Measurements from ENCODE around the gene TMEM63B. TPM values are rescaled to one million over a fixed set of nuclear protein-coding genes. Genes with fewer than 3 reads are reported as not detected.

Gene TMEM63B
- total RNA-seq, 4 donors from 2014 or later, result 73.4 to 91.2 (median 87.7) TPM

GRCh38 chr6:44096612-44097011 lies 30.7 kb upstream of the TMEM63B start:
- intact Hi-C loops (cut with DNase I; ENCODE audit: low total_unique reads), result loop anchor here (10.0 kb wide), 1 partner anchor 238 kb away; no protein-coding TSS in a partner anchor
- no peak overlapping the region for H3K4me3 ChIP-seq (ENCODE audit: low read depth, poor library complexity, severe bottlenecking)
- TF ChIP-seq, protein P1, sequence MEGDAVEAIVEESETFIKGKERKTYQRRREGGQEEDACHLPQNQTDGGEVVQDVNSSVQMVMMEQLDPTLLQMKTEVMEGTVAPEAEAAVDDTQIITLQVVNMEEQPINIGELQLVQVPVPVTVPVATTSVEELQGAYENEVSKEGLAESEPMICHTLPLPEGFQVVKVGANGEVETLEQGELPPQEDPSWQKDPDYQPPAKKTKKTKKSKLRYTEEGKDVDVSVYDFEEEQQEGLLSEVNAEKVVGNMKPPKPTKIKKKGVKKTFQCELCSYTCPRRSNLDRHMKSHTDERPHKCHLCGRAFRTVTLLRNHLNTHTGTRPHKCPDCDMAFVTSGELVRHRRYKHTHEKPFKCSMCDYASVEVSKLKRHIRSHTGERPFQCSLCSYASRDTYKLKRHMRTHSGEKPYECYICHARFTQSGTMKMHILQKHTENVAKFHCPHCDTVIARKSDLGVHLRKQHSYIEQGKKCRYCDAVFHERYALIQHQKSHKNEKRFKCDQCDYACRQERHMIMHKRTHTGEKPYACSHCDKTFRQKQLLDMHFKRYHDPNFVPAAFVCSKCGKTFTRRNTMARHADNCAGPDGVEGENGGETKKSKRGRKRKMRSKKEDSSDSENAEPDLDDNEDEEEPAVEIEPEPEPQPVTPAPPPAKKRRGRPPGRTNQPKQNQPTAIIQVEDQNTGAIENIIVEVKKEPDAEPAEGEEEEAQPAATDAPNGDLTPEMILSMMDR (IDR thresholded peaks at IDR 0.05), result peak in 1 of 3 donors; percentile 76
- TF ChIP-seq POLR2A (IDR thresholded peaks at IDR 0.05), result no peak
- 22 to 31% methylated on average over 3 of the region's 3 CpGs for WGBS, 2 donors
- peak; percentile 71 to 94 for DNase-seq (ENCODE audit: low spot score in 2 of 2)

- intact Hi-C loops (cut with DNase I; ENCODE audit: low total_unique reads), result loop anchor here (10.0 kb wide), 1 partner anchor 237 kb away; no protein-coding TSS in a partner anchor
- no peak for DNase-seq (ENCODE audit: low spot score in 2 of 2)
- TF ChIP-seq POLR2A (IDR thresholded peaks at IDR 0.05), result no peak
- TF ChIP-seq, protein P1 (IDR thresholded peaks at IDR 0.05), result no peak
- 44 to 95% methylated on average over 2 of the region's 2 CpGs for WGBS, 2 donors
- no peak overlapping the region for H3K4me3 ChIP-seq (ENCODE audit: low read depth, poor library complexity, severe bottlenecking)
Measured at GRCh38 chr6:44097782-44098317, 29.5 kb upstream of the TMEM63B start.

GRCh38 chr6:44099192-44099591 lies 28.2 kb upstream of the TMEM63B start:
- TF ChIP-seq POLR2A (IDR thresholded peaks at IDR 0.05), result no peak
- TF ChIP-seq, protein P1 (IDR thresholded peaks at IDR 0.05), result no peak
- H3K4me3 ChIP-seq (ENCODE audit: low read depth, poor library complexity, severe bottlenecking), result no peak overlapping the region
- 21 to 32% methylated on average over 1 of the region's 1 CpG for WGBS, 2 donors
- no peak for DNase-seq (ENCODE audit: low spot score in 2 of 2)
- intact Hi-C loops (cut with DNase I; ENCODE audit: low total_unique reads), result loop anchor here (10.0 kb wide), 1 partner anchor 236 kb away; no protein-coding TSS in a partner anchor

DNA sequence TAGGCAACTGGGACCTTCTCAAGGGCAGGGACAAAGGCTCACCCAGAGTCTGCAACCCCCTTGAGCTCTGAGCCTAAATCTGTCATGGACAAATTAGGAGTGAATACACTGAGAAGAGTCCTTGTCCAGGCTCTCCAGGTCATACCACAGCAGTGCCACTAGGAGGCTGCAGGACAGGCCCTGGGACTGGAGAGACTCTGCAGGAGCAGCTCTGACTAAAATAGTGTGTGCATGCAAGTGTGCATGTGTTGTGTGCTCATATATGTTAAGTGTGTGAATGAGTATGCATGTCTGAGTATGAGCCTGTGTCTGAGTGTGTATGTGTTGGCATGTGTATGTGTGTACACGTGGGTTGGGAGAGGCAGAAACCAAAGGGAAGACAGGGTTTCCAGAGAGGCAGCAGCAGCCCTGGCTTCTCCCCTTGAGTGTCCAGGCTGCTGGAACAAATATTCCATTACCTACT lies 27.2 kb upstream of the TMEM63B start:
- no peak overlapping the region for H3K4me3 ChIP-seq (ENCODE audit: low read depth, poor library complexity, severe bottlenecking)
- intact Hi-C loops (cut with DNase I; ENCODE audit: low total_unique reads), result loop anchor here (2.0 kb wide), 1 partner anchor 51 kb away; no protein-coding TSS in a partner anchor
- no peak for DNase-seq (ENCODE audit: low spot score in 2 of 2)
- 40 to 44% methylated on average over 1 of the region's 1 CpG for WGBS, 2 donors
- no peak for TF ChIP-seq POLR2A (IDR thresholded peaks at IDR 0.05)
- TF ChIP-seq, protein P1 (IDR thresholded peaks at IDR 0.05), result no peak

DNA sequence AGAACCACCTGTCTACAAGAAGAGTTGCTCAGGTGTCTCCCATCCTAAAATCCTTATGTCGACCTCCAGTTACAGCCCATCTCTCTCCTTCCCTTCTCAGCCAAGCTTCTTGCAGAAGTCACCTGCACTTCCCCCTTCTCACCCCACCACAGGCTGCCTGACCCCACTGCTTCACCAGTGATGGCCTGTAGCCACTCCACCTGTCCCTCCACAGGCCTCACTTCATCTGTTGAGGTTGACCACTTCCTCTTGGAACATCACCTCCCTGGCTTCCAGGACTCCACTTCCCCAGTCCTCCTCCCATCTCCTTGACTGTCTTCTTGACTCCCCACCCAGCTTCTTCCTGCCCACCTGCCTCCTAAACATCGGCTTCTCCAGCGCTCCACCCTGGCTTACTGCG lies 25.5 kb upstream of the TMEM63B start:
- TF ChIP-seq POLR2A (IDR thresholded peaks at IDR 0.05), result no peak
- TF ChIP-seq, protein P1 (IDR thresholded peaks at IDR 0.05), result no peak
- intact Hi-C loops (cut with DNase I; ENCODE audit: low total_unique reads), result loop anchor here (2.0 kb wide), 1 partner anchor 49 kb away; no protein-coding TSS in a partner anchor
- 90% methylated on average over 4 of the region's 4 CpGs for WGBS, 2 donors
- no peak for DNase-seq (ENCODE audit: low spot score in 2 of 2)
- no peak overlapping the region for H3K4me3 ChIP-seq (ENCODE audit: low read depth, poor library complexity, severe bottlenecking)

Data from lower leg skin (tissue), 4 donors.